Suprapubic skin (tissue), 3 donors: ENCODE data around the gene RTN4IP1.
A peak's percentile ranks its signal among the peaks of the same experiment; 100 is the strongest.

ENCODE experiments used
- POLR2AphosphoS5 ChIP-seq, 3 donors: sonication (generic); formaldehyde crosslinking; IDR thresholded peaks; one replicate each; pipeline ENCODE4 v1.6.1; 2017; ENCODE audit warnings: antibody characterized with exemption in 3 of 3
- TF ChIP-seq, protein P1 (sequence below), 2 donors: fragments of 200-600 bp in 1 of 2; fragments of 450-650 bp in 1 of 2; sonication (generic) in 1 of 2; IDR thresholded peaks; one replicate each; pipeline ENCODE4 v1.5.1; 2016 to 2019; ENCODE audit warnings: antibody characterized with exemption in 2 of 2, mild to moderate bottlenecking in 1 of 2, moderate library complexity in 1 of 2

DNA sequence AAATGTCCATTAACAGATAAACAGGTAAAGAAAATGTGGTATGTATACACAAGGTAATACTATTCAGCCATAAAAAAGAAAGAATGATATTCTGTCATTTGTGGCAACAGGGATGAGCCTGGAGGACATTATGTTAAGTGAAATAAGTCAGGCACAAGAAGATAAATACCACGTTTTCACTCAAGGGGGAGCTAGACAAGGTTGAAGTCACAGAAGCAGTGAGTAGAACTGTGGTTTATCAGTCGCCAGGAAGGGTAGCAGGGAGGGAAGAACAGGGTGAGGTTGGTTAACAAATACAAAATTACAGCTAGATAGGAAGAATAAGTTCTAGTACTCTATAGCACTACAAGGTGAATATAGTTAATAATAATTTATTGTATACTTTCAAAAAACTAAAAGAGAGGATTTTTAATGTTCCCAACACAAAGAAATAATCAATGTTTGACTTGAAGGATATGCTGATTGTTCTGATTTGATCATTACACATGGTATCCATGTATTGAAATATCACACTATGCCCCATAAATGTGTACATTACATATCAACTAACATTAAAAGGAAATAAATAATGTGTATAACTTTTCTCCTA is 21.1 kb downstream of the RTN4IP1 start:
- TF ChIP-seq, protein P1, sequence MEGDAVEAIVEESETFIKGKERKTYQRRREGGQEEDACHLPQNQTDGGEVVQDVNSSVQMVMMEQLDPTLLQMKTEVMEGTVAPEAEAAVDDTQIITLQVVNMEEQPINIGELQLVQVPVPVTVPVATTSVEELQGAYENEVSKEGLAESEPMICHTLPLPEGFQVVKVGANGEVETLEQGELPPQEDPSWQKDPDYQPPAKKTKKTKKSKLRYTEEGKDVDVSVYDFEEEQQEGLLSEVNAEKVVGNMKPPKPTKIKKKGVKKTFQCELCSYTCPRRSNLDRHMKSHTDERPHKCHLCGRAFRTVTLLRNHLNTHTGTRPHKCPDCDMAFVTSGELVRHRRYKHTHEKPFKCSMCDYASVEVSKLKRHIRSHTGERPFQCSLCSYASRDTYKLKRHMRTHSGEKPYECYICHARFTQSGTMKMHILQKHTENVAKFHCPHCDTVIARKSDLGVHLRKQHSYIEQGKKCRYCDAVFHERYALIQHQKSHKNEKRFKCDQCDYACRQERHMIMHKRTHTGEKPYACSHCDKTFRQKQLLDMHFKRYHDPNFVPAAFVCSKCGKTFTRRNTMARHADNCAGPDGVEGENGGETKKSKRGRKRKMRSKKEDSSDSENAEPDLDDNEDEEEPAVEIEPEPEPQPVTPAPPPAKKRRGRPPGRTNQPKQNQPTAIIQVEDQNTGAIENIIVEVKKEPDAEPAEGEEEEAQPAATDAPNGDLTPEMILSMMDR (IDR thresholded peaks at IDR 0.05), result peak; percentile 33 to 41
- no peak for TF ChIP-seq POLR2AphosphoS5 (IDR thresholded peaks at IDR 0.05)
